Right cardiac atrium (tissue), 5 donors: Measurements from ENCODE around the gene CBY2. TPM values are rescaled to one million over a fixed set of nuclear protein-coding genes. Genes with fewer than 3 reads are reported as not detected.
"Not testable (repeated sequence)": the region's sequence is repeated elsewhere in the genome, so short reads cannot be mapped to it uniquely, and the experiment has no call there.

Experiments
- ATAC-seq, 2 donors: fragments of 200-7000 bp; cut with Tn5 transposase; one replicate each; pipeline versions ENCODE4 v1.8.0 to v1.9.1; 2020; ENCODE audit warnings: moderate library complexity in 2 of 2, mild to moderate bottlenecking in 1 of 2
- DNase-seq, 3 donors: peaks; one replicate each; pipeline ENCODE4 v3.0.0-alpha.2; 2020
- H3K27ac ChIP-seq: one replicate; pipeline ENCODE4 v1.5.1; 2013; ENCODE audit warnings: mild to moderate bottlenecking, low read length, control low read depth, moderate library complexity
- H3K27me3 ChIP-seq: one replicate; pipeline ENCODE4 v1.6.1; 2013; ENCODE audit not compliant: control insufficient read depth, insufficient read depth
- H3K4me1 ChIP-seq: one replicate; pipeline ENCODE4 v1.6.1; 2013; ENCODE audit warnings: low read length; ENCODE audit not compliant: control insufficient read depth, insufficient read depth
- H3K4me3 ChIP-seq: one replicate; pipeline ENCODE4 v1.5.1; 2013; ENCODE audit warnings: low read length, control low read depth
- H3K9me3 ChIP-seq: one replicate; pipeline ENCODE4 v1.6.1; 2013; ENCODE audit warnings: low read length; ENCODE audit not compliant: control insufficient read depth
- WGBS: extraction: QIAGEN DNeasy Blood & Tissue Kit; methylation state at CpG from one replicate; pipeline ENCODE4 v1.1.7; 2013; 5-methylcytosine and 5-hydroxymethylcytosine counted together
- intact Hi-C, 4 donors: fragments of 100-400 bp; cut with DNase I; formaldehyde crosslinking; loops; one replicate each; pipeline versions ENCODE4 v1.11.0 to v1.14.0; 2022 to 2023
- polyA plus RNA-seq: library from polyadenylated mRNA; stranded (reverse); fragments of 200-250 nt; gene quantifications from one replicate; pipeline ENCODE4 v1.2.3, GENCODE V29; 2013
- total RNA-seq, 4 donors: library from RNA; stranded (reverse); fragmentation: NEBNext Ultra II Directional; extraction: Animal tissue kit (Norgen Biotek cat#: 25700); gene quantifications; one replicate each; pipeline ENCODE4 v1.2.1, GENCODE V29; 2021
- donor health status: healthy with polysubstance abuse.
- donor health status: DM: no; HTN: yes; CAD: no.
- donor health status: DM: no; HTN: no; CAD: no.
- donor health status: DM: no; HTN: yes; CAD: no; lungs with severe emphysema.
- donor health status: DM: yes; HTN: yes; CAD: no.

CBY2 gene
- total and polyA plus RNA-seq, 5 donors, result not detected

- H3K4me1 ChIP-seq, result peaks cover 3% of the 10 kb centered on the region
- DNase-seq (peak in 2 of 3 donors; percentile 9 to 36), ATAC-seq (no peak)
- no peaks in the 10 kb centered on the region for H3K9me3 ChIP-seq
- H3K27ac ChIP-seq, result no peak overlapping the region
- 21% methylated on average over 13 of the region's 13 CpGs for WGBS
- intact Hi-C loops, result no loop called here
- no peaks in the 10 kb centered on the region for H3K27me3 ChIP-seq
- H3K4me3 ChIP-seq, result no peak overlapping the region
These were observed 47.0 kb downstream of the CBY2 start for GRCh38 chr13:45748941-45749759.

DNA sequence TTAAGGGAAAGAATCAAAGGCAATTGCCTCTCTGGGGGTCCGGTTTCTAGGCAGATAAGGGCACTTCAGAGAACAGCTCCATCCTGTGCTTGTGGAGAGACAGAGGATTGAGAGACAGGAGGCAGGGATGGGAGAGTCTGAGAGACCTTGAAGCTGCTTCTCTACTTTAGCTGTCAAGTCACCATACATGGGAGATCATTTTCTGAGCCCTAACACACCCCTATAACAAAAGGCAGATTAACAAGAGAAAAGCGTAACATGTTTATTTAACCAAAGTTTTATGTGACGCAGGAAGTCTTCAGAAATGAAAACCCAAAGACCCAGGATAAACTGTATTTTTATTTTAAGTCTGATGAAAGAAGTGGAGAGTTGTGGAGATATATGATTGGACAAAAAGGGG, 48.4 kb downstream of the CBY2 start:
- Histone ChIP-seq H3K9me3 (no peaks in the 10 kb centered on the region), H3K27me3 (no peaks in the 10 kb centered on the region), H3K27ac (no peak overlapping the region), H3K4me1 (peaks cover 3% of the 10 kb centered on the region), H3K4me3 (no peak overlapping the region)
- intact Hi-C loops, result no loop called here
- WGBS, result 85% methylated on average over 3 of the region's 3 CpGs
- DNase-seq (no peak), ATAC-seq (no peak)

DNA sequence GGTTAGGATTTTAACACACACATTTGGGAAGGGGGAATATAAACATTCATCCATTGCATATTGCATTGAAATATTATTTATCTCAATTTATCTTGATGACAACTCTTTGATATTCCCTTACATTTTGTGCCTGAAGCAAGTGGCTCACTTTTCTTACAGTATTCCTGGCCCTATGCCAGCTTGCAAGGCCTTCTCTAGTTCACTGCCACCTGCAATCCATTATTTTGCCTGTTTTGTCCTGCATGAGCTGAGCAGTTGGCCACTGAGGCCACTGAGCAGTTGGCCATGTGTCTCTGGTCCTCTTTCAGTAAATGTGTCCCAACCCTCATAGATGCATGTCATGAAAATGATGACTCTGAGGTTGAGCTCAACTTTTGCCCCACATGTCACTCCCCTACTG, 49.8 kb downstream of the CBY2 start:
- DNase-seq (no peak), ATAC-seq (no peak)
- Histone ChIP-seq H3K4me1 (peaks cover 3% of the 10 kb centered on the region), H3K4me3 (no peak overlapping the region), H3K9me3 (no peaks in the 10 kb centered on the region), H3K27ac (no peak overlapping the region), H3K27me3 (no peaks in the 10 kb centered on the region)
- intact Hi-C loops, result no loop called here

GRCh38 chr13:45752510-45752909, 50.4 kb downstream of the CBY2 start:
- Histone ChIP-seq H3K27ac (no peak overlapping the region), H3K4me1 (peaks cover 3% of the 10 kb centered on the region), H3K27me3 (no peaks in the 10 kb centered on the region), H3K4me3 (no peak overlapping the region), H3K9me3 (no peaks in the 10 kb centered on the region)
- no peak for ATAC-seq
- DNase-seq, result no peak
- intact Hi-C loops, result no loop called here
- WGBS, result 69% methylated on average over 1 of the region's 1 CpG

DNA sequence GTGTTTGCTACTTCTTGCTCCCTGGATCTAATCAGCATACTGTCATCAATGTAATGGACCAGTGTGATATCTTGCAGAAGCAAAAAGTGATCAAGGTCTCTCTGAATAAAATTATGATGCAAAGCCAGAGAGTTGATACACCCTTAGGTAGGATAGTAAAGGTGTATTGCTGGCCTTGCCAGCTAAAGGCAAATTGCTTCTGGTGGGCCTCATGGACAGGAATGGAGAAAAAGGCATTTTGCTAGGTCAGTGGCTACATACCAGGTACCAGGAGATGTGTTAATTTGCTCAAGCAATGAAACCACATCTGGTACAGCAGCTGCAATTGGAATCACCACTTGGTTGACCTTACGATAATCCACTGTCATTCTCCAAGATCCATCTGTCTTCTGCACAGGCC, 54.4 kb downstream of the CBY2 start:
- H3K27ac ChIP-seq, DNase-seq, intact Hi-C loops, H3K4me3 ChIP-seq, H3K27me3 ChIP-seq, H3K9me3 ChIP-seq, ATAC-seq, H3K4me1 ChIP-seq: not testable (repeated sequence)
- 89% methylated on average over 1 of the region's 1 CpG for WGBS

DNA sequence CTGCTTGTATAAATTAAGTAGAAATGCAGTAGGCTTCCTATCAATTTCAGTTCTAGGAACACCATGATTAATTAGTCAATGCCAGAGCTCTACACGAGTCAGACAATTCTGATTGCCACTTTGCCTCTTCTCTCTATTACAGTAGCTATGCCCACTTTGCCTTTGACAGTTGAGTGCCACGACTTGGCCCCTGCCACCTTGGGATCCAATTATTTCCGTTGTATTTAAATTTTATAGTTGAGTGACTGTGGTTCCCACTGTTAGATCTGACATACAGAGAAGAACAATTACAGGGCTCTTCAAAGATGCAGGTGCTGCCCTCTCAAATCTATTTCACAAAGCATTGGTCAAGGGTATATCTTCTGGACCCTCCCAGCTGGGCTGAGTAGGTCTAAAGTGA, 55.5 kb downstream of the CBY2 start:
- H3K4me1 ChIP-seq, intact Hi-C loops, H3K27ac ChIP-seq, DNase-seq, H3K4me3 ChIP-seq, ATAC-seq, H3K9me3 ChIP-seq, H3K27me3 ChIP-seq: not testable (repeated sequence)
- 66% methylated on average over 3 of the region's 3 CpGs for WGBS

- ATAC-seq, result no peak
- intact Hi-C loops, result no loop called here
- WGBS, result 78% methylated on average over 4 of the region's 4 CpGs
These were observed 61.3 kb downstream of the CBY2 start for GRCh38 chr13:45763419-45763818.

More at GRCh38 chr13:45763419-45763818, 61.3 kb downstream of the CBY2 start:
- Histone ChIP-seq H3K4me3 (no peak overlapping the region), H3K27ac (no peak overlapping the region), H3K27me3 (no peaks in the 10 kb centered on the region), H3K9me3 (no peaks in the 10 kb centered on the region), H3K4me1 (no peaks in the 10 kb centered on the region)
- DNase-seq, result no peak

Other genes starting within 250 kb of the CBY2 start
- 10 to 100 TPM; 16.2 to 23.9 (median 17.9) TPM for gene COG3, start 237.4 kb upstream of the CBY2 start, total RNA-seq
- 10.4 TPM for gene COG3, start 237.4 kb upstream of the CBY2 start, polyA plus RNA-seq
- not detected for gene ERICH6B, start 86.6 kb upstream of the CBY2 start, total RNA-seq
- gene ERICH6B, start 86.6 kb upstream of the CBY2 start, polyA plus RNA-seq, result not detected
- not detected for gene SIAH3, start 149.4 kb downstream of the CBY2 start, total RNA-seq
- gene SIAH3, start 149.4 kb downstream of the CBY2 start, polyA plus RNA-seq, result not detected